ENCODE results near the gene MPRIP.
"Not testable (repeated sequence)": the region's sequence is repeated elsewhere in the genome, so short reads cannot be mapped to it uniquely, and the experiment has no call there.

Gene MPRIP

DNA sequence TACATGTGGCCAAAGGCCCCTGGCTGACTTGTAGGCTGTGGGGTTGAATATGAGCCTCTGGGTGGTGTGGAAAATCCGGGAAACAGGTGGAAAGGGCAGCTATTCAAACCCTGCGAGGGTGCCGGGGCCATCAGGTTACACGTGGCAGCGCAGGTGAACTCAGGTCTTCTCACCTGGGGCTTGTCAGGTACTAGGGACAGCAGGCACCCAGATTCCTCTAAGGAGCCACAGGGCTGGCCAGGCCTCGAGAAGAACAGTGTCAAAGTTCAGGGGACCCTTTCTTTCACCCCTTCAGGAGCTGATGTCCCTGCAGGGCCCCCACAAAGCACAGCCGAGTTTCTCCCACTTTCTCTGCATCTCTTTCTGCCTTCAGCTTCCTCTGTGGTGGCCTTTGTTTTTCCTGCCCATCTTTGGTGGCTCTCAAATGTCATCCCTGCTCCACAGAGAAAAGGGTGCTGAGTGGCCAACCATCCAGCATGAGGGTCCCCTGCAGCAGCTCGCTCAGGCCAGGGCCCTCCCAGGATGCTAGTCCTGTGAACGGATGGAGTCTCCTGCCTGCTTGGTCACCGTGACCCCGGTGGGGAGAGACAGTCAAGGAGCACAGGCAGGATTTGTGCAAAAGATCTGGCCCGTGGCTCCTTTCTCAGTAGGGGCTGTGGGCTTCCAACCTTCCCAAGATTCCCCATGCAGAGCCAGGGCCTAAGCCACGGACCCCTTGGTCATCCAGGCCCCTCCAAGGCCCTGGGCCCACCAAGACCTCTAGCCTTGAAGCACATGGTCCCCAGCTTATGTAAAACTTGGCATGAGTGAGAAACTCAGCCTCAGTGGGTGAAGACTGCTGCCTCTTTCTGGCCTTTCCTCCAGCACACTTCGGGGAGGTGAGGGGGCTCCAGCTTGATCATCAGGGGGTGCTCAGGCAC, 28.2 kb upstream of the MPRIP start:
- DNase-seq, result not testable (repeated sequence)

DNA sequence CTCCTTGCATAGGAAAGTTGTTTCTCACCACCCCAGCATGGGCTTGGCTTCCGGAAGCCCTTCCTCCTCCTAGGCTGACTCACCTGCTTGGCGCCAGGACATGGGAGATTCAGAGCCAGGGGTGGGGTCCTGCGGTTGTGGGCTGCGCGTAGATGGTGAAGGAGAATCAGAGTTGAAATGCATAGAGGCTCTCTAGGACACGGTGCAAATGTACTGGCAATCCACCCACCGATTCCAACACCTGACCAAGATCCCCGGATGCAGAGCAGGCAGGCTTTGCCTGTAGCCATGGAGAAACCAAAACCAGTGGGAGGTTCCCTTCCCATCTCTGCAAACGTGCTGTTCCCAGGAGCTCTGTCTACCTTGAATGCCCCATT, 27.5 kb upstream of the MPRIP start:
- not testable (repeated sequence) for DNase-seq

DNA sequence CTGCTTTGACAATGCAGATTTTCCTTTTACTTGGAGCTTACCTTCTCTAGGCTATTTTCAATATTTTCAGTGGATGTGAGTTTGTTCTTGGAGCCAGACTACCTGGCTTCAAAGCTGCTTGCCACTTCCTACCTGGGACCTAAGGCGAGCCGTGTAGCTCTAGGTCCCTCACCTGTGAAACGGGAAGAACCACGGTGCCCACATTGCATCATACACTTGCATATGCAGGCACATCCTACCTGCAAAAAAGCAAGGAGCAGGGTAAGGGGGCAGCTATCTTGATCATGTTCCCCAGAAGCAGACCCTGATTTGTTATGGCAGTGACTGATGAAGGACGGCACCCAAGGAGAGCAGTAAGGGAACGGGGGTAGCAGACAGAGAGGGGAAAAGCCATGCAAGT, 27.0 kb upstream of the MPRIP start:
- DNase-seq, result no peak

DNA sequence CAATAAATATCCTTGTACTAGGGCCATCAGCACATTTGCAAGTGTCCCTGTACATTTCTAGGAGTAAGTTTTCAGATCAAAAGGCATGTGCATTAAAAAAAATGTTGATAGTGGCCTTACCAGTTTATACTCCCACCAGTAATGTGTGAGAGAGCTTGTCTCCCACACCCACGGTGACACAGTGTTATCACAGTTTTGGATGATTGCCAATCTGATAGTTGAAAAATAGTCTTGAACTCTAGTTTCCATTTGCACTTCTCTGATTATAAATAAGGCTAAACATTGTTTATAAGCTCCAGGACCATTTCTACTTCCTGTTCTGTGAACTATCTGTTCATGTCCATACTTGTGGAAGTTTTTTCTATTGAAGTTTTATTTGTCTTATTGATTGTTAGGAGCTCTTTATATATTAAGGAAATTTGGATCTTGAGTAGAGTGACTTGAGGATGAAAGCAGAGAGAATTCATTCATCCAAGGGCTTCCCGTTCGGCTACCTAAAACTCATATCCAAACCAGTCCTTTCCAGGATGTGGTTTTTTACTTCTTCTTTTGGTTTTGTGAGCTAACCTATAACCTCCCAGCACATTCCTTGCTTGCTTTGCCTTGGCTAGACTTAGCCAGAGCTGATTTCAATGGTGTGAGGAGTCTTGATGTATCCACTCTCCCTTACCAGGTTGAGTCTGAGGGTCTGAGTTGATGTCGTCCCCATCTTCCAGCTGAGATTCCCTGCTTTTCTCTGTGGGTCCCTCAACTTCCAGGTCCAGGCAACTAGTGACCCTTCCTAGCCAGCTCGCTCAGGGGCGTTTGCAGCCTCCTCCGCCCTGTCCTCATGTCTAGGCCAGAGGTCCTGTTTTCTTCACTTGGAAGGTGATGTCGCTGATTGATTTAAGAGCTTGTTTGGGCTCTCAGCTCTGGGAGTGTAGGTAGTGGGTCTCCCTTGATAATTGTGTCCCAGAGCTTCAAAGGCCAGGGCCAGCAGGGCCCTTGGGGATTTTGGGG, 25.8 kb upstream of the MPRIP start:
- not testable (repeated sequence) for DNase-seq

DNA sequence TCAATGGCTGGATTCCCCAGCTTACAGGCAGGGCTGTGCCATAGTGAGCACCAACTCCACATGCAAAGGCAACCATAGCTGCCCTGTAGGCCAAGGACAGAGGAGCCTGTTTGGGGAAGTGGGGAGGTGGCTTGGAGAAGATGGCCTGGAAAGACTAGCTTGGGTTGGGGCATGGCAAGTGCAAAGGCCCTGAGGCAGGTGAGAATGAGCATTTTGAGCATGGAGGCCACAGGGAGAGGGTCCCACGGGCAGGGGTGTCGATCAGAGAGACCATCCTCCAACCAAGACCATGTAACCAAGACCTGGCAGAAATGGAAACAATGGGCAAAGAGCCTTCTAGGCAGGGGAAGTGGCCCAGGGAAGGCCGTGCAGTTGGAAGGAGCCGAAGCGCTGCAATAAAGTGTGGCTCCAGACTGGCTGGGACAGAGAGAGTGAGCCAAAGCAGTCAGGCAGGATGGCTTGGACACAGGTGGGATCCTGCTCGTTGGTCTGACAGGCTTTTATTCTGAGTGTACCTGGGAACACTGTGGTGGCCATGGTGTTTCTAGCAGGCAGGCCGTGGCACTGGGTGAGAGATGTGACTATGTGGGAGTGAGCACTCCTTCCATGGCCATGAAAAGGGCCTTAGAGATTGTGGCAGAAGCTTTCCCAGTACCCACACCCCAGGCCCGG, 24.8 kb upstream of the MPRIP start:
- DNase-seq, result no peak

DNA sequence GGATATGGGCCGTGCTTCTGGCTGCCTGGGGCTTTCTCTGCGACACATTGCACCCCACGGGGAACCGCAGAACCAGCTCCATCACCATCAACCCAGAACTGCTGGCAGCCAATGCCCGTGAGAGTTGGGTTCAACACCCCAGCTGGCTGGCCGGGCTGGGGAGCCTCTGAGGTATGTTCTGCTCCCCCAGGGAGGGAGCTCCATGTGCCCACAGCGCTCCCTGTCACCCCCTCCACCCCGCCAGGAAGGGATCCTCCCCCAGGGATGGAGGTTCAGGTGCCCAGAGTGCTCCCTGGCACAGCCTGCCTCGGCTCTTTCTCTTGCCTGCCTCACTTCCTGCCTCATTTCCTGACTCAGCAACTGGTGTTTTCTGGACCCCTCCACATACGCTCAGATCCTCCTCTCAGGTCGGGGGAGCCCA, 24.2 kb upstream of the MPRIP start:
- DNase-seq, result no peak

DNA sequence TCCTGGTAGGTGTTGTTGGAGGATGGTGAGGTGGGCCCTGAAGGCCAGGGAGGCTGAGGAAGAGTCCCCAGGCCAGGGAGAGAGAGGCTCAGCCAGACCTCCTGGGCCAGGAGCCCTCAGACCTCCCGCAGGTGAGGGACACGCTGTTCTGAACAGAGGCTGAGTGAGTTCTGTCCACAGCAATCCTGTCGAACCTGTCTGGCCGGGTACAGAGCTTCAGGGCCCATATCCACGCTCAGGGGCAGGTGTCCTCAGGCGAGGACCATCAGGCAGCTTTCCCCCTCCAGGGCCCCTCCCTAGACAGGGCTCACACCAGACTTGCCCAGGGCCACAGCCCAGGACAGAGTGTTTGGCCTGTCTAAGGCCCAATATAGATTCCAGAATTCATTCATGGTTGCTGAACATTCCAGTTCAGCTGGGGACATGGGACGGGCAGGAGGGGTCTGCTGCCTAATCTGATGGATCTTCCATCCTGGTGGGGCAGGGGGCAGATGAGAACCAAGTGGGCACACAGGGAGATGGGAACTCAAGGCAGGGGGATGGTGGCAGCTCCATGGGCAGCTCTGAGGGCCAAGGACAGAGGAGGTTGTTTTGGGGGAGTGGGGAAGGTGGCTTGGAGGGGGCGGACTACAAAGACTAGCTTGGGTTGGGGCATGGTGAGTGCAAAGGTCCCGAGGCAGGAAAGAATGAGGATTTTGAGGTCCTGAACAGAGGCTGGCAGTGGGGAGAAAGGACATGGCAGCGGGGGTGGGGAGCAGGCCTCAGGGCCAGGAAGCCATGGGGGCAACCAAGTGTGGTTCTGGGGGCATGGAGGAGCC, 23.4 kb upstream of the MPRIP start:
- DNase-seq, result no peak

DNA sequence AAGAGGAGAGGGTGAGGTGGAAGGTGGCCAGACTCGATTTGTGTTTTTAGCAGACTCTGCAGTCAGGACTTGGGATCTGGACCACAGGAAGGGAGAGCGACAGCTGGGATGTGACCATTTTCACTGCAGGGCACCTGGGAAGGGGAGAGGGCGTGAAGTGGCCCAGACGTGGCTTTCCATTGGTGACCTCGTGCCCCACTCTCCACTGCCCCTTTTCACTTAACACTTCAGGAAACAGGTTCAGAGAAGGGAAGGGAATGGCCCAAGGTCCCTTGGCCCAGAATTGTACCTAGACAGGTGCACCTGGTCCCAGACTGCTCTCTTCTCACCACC, 22.9 kb upstream of the MPRIP start:
- DNase-seq, result no peak

DNA sequence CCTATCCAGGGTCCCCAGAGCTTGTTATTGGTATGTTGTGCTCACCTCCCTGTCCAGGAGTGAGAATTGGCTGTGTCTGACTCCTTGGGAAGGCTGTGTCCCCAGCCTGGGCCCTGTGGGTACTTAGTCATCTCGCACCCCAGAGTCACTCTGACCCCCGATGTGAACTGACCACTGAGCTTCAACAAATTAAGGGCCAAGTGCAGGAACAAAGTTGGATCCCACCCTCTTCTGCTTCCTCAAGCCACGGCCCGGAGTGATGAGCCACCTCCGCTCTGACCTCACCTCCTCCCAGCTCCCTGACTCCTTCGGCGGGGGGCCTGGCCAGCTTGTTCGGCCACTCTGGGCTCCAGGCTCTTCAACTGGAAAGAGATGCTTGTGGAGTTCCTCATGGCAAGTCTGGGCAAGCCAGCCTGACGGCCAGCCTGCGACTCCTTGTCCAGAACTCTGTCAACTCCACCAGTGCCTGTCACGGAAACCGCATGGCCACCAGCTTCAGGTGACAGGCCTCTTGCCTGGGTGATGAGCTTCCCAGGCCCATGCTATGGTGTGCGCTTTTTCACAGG, 22.3 kb upstream of the MPRIP start:
- DNase-seq, result no peak

DNA sequence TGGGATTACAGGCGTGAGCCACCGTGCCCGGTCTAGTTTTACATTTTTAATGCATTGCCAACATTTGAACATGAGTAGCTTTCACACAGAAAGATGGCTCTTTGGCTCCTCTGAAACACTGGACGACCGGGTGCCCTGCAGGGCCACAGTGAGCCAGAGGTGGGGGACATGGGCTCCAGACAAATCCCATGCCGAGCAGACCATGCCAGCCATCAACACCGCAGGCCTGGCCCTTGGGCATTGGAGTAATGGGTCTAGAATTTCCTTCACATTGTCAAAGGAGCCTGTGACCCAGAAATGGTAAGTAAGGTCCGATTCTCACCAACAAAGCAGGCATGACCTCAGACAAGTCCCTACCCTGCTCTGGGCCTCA, 21.4 kb upstream of the MPRIP start:
- no peak for DNase-seq

DNA sequence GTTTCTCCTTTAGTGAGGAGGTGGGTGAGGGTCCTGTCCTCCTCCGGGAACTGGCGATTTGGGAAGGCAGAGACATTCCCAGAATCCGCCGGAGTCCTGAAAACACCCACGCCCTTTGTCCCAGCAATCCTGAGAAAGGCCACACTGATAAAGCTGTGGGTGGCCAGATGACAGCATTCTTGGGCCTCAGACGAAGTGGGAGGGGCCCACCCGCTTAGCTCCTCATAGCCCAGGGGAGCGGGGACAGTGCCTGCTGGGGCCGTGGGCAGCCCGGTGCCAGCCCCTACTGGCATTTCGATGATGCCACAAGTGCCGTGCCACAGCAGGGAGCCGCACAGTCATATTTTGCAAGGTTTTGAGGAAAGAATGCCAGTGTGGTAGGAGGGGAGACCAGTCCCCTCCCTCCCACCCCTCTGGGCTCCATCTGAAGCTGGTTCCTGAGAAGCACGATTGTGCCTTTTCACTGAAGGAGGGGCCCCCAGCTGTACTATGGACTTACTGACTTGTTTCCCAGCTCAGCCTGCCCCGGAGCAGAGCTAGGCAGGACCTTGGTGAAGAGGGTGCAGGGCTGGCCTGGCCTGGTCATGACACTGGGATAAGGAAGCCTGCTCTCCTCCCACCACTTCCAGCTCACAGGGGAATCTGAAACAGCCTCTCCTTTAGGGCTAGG, 20.9 kb upstream of the MPRIP start:
- DNase-seq, result no peak

DNA sequence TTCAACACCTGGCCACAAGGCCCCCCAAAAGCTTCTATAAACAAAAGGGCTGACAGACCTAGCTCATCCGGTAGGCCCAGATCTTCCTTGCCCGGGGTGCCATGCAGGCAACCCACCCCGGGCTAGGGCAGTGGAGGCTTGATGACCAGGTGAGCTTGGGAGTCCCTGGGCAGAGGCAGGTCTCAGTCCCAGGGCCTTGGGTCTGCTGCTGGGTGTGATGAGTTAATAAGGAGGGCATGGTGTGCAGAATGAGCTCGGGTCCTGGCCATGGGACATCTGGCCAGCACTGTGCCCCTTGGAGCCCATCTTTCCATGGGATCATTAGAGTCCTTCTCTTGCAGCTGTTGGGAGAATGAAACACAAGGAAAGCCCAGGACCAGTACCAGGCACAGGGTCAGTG, 20.2 kb upstream of the MPRIP start:
- DNase-seq, result no peak

DNA sequence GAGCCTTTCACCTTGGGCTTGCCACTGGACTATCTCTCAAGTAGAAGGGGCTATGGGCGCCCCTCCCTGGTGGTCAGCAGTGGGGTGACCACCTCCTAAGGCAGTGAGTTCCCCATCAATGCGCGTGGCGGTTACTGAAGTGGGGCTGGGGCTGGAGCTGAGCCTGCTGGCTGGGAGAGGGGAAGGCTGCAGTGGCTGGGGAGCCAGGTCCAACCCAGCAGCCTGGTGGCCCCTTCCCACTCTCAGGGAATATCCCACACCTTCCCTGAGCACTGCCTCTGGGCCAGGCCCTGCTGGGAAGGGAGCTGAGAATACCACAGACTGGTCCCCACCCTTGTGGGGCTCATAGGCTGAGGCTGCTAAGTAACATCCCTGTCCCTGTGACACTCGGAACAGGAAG, 19.8 kb upstream of the MPRIP start:
- DNase-seq, result no peak

DNA sequence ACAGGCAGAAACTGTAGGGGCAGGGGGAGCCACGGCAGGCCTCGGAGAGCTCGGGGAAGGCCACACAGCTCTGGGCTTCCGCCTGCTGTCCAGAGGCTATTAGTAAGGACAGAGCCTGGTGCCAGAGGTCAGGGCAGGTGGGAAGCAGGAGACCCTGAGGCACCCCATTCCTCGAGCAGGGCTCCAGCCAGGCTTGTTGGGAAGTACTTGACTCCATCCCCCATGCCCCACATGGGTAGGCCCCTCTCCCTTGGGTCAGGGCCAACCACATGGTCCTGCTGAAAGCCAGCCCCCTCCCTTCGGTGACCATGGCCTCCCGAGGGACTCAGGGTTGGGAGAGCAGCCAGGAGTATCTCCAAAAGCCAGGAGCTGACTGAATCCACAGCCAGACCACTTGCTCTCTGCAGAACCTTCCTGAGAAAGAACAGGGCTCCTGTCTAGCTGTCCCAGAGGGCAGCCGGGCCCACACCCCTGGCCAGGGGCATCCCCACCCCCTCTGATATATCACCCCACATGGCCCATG, 17.4 kb upstream of the MPRIP start:
- no peak for DNase-seq

DNA sequence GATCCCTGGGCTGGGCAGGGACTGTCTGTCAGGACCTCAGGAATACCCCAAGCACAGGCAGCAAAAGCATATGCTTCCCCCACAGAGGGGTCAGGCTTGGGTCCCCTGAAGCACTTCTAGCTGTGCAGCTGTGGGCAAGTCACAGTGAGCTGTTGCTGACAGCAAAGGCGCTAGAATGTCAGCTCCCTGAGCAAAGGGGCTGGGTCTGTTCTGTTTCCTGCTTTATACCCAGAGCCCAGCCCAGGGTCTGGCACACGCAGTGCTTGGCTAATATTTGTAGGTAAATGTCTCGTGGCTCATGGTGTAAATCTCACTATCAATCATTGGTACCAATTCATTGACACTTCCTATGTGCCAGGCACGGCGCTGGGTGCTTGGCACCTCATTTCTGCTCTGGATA, 16.6 kb upstream of the MPRIP start:
- DNase-seq, result no peak

DNA sequence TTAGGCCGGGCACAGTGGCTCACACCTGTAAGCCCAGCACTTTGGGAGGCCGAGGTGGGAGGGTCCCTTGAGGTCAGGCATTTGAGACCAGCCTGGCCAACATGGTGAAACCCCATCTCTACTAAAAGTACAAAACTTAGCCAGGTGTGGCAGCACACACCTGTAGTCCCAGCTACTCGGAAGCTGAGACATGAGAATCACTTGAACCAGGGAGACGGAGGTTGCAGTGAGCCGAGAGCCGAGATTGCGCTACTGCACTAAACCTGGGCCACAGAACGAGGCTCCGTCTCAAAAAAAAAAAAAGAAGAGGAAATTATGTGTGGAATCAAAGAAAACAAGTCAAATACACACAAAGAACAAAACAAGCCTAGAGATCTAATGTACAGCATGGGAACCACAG, 16.1 kb upstream of the MPRIP start:
- no peak for DNase-seq

DNA sequence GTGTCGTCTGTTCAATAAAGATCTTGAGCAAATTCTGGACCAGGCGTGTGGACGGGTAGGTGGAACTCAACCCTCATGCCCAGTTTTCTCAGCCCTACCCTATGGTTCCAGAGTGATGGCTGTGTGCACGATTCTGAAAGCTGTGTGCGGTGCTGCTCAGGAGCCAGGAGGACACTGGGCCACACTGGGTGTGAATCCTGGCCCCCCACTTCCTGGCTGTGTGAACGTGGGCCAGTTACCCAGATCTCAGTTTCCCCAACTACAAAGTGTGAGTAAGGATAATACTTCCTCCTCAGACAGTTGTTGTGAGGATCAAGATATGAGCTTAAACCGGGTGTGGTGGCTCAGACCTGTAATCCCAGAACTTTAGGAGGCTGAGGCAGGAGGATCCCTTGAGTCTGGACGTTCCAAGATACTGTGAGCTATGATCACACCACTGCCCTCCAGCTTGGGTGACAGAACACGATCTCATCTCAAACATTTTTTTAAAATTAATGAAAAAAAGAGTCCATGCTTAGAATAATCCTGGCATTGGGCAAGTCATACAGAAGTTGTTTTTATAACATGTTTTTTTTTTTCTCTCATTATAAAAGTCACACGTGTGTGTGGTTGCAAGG, 14.7 kb upstream of the MPRIP start:
- DNase-seq, result no peak

DNA sequence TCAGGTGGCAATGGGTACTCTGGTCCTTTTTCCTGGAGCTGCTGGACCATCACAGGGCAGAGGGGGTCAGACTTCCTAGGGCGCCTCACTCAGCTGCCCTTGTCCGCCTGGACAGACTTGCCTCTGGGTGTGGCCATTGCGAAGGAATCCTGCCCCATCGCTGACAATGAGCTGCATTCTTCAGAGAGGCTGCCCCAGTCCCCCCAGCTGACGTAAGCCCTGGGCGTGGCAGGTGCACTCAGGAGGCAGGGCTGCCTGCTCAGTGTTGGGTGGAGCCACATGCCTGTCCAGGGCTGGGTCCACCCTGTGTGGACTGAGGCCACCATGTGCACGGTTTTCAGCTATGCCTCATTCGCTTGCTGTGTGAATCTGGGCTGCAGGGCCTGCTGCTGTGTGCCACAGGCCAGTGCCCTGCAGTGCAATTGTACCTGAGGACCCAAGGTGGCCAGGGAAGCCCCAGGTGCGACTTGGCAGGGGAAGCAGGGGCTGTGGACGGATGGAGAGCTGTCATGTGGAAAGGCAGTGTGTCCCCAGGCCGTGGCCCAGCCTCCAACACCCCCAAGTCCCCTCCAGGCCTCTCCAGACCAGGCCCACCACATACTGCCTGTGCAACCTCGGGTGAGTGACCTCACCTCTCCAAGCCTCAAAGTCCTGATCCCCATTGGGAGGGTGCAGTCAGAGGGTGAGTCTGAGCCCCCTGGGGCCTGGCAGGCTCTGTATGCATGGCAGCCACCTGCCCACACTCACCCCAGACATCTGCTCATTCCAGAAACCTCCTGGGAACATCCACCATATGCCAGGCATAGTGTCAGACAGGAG, 14.0 kb upstream of the MPRIP start:
- no peak for DNase-seq

DNA sequence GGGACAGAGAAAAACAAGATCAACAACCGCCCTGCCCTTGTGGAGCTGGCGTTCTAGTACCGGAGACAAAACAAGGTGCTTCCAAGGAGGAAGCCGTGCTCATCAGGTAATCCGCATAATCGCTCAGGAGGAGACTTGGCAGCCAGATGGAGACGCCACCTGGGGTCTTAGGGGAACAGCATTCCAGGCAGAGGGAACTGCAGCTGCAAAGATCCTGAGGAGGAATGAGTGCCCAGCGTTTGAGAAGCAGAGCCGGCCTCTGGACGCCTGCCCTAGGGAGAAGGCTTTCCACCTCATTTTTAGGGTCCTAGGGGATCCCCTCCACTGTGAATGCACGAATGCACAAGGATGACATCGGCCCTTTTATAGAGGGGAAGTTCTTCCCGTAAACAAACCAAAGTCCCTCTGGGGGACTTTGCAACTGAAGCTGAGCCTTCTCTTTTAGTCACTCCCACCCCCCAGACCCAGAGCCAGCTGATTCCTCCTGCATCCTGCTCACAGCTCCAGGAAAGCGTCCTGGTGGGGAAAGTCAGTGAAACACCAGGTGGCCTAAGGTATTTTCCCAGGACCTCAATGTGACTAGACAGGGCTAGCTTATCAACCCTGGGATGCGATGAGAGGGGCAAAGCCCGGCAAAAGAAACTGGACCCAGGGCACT, 13.2 kb upstream of the MPRIP start:
- no peak for DNase-seq
